ENCODE data around the gene RELCH.
A peak's percentile ranks its signal among the peaks of the same experiment; 100 is the strongest.

Gene RELCH

DNA sequence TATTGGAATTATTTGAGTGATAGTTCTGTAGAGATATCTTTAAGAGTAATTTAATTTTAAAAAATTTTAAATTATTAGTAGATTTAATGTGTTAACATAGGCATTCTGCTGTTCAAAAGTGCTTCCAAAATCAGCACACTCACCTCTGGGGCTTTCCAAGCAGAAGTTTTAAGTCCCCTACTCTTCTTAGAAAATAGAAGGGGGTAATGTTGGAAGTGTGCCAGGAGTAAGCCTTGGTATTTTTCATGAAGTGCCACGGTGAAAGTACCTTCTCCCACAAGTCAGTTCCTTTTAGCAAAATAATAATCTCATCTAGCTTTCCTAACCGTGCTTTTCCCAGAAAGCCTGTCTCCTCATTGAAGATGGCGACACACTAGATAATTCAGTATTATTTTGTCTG is 134.1 kb downstream of the RELCH start:
- DNase-seq (ENCODE audit: low spot score), result no peak

DNA sequence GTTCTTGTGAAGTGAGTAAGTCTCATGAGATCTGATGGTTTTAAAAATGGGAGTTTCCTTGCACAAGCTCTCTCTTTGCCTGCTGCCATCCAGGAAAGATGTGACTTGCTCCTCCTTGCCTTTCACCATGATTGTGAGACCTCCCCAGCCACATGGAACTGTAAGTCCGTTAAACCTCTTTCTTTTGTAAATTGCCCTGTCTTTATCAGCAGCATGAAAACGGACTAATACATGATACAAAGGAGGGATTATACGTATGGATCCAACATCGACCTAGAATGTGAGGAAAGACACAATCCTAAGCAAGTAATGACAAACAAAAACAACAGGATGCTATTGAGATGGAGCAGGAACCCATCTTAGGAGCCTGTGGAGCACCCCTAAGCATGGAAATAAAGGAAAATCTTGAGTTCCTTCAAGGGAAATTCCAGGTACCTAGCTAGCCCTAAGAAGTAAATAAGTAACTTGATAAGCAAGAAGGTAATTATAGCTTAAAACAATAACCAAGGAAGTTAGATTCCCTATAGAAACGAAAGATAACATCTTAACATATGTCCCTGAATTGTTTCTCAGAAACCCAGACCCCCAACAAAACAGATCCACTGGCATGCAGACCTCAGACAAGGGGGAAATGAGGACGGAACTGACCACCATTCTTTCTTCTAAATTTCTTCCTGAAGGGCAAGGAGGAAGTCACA is 136.6 kb downstream of the RELCH start:
- DNase-seq (ENCODE audit: low spot score), result no peak

DNA sequence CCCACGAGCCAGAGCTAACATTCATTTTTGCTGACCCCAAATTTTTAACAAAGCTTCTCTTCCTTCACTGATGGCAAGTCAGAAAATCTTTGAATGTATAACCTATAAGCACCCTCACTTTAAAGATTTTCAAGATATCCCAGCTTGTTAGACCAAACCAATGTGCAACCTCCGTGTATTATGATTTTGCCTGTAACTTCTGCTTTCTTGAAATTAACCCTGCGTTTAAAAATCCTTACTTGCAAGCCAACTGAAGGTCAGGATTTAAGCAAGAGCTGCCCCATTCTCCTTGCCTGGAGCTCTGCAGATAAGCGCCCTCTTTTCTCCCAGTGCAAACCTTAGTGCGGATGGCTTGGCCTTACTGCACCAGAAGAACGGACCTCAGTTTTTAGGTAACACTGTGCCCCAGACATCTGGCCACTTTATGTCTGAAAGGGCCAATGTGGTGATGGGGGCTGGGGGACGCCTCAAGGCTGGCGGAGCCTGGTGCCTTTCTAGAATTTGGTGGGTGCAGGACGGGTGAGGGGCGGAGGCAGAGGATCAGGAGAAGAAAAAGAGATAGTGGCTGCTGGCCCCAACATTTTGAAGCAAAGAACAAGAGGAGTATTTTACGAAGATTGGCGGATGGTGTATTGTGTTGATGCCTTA is 137.2 kb downstream of the RELCH start:
- DNase-seq (ENCODE audit: low spot score), result no peak

DNA sequence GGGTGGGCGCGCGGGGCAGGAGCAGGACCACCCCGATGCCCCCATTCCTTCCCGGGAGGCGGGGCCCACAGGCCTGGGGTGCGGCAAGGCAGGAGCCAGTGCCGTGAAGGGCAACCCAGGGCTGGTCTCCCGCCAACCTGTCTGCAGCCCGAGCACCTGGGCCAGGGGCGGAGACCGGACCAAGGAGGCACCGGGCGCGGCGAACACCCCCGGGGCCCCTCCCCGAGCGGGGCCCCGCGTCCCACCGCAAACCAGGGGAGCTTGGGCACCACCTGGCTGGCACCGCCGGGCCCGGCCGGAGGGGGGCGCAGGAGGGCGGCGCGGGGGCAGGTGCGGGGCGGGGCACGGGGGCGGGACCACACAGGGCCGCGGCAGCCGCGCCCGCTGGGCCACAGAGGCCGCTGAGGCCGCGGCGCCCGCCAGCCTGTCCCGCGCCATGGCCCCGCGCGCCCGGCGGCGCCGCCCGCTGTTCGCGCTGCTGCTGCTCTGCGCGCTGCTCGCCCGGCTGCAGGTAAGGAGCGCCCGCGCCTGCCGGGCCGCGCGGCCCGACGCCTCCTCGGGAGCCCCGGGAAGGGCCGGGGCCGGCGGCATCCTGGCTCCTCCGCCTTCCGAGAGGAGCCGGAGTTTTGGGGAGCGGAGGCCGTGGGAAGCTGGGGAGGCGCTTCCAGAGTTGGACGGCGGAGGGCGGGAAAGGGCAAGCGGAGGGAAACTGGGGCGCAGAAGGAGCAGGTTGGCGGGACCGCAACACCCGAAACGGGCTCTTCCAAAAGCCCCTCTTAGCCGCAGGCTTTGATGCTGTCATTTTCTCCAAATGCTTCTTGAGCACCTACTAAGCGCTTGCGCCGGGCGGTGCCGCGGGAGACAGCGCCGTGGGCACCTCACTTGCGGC is 138.1 kb downstream of the RELCH start, which contains the start of gene TNFRSF11A:
Gene TNFRSF11A, plus strand, starts transcription at position 394 of the 889 bp plus-strand sequence. Its CDS starts 43 bp downstream, at position 437.
- DNase-seq (ENCODE audit: low spot score), result peak; percentile 2

DNA sequence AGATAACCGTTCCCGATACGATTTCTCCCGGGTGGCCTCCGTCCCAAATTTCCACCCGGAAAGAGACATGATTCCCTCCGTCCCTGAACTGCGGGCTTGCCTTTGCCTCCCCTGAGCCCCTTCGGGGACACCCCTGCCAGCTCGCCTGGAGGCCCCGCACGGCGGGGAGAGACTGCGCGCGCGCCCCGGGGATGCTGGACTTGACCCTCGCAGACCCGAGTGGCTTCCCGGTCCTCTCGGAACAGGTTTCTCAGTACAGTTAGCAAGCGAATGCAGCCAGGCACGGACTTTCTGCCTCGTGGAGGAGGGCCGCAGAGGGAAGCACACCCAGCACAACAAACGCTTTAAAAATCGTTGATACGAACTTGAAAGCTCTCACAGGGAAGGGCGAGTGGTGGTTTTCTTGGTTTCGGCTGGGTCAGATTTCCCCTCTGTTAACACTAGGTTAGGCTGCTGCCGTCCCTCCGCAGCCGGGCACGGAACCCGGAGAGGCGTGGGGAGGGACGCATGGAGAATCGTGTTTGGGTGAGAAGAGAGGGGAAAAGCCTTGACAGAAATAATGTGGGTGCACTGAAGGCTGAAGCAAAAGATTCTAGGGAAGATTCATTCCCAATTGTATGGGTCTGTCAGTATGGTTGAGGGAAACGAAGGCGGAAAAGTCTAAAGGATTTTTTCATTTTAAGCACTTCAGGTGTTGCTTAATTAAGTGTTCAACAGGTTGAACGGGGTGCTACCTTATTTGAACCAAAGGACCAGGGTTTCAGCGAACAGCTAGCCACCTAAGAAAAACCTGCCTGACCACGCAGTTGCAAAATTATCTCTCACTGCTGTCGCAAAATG is 139.0 kb downstream of the RELCH start:
- DNase-seq (ENCODE audit: low spot score), result peak; percentile 2

DNA sequence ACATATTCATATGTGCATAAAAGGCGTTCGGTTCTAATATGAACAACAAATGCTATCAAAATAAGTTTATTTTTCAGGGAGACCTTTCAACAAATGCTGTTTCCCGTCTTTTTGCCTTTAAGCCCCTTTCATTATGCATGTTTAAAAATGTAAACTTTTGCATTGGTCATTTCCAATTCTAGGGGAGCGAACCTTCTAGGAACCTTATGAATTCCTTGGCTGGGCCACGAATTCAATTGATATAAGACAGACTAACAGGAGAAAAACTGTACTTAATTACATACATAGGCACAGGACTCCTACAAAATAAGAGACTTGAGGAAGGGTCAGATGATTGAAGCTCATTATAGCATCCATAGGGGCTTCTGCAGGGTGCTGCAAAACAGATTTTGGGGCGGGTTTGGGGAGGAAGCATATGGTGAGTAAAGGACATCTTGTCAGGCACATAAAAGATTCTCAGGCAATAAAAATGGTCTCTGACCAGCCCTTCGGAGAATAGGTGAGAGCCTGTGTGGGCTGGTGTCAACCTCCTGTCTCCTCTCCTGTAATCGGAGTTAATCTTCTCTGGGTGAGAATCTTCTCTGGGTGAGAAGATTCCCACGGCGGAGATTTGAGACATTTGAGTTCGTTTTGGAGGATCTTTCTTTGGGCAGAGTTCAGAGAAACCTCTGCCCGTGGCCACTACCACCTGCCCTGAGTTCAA is 139.7 kb downstream of the RELCH start:
- no peak for DNase-seq (ENCODE audit: low spot score)

DNA sequence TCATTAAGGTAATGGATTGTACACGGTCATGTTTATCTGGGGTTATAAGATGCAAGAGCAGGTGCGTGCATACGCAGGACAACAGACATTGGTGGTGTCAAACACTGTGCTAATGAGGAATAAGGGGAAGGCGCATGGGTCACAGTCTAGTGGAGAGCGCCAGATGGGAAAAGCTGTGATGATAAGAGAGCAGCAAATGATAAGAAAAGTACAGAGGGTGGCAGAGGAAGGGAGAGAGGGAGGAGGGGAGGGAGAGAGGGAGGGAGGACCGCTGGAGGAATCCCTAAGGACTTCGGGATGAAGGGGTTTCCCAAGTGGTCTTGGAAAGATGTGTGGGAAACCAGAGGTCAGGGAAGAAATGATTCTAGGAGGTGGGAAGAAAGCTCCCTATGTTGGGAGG is 140.9 kb downstream of the RELCH start:
- DNase-seq (ENCODE audit: low spot score), result no peak

DNA sequence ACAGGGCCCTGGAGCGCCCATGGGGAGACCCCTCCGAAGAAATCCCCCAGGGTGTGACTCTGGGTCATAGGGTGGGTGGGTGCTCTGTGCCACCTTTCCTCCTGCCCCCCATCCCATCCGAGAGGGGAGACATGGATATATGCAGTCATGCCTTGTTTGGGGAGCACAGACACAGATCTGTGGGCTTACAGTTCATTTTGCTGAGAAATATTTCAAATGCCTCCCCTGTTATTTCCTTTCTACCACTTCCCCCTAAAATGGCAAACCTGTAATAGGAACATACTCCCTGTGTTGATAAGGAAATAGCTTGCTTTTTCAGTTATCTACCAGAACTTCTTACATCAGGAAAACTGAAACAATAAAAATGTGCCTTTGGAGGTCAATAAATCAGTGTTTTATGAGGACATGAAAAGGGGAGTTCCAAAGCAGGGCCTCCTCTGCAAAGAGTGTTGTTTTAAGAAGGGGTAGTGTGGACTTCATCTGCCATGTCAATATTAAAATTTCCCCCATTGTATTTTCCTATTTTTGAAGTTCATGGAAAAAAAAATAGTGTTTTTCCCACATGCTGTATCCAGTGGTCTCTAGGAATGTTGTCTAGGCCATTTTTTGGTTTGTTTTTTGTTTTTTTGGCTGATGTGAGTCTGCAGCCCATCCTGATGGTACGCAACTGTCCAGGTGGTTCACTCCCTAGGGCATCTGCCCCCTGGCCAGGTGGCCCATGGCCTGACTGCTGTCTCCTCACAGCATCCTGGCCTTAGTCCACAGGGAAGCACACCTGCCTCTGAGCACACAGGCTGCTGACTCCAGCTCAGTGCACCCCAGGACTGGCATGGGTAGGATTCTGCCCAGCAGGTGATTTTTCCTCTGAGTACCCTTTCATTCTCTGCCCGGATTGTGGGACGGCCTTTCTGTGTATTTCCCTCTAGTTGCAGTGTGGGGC is 141.8 kb downstream of the RELCH start:
- DNase-seq (ENCODE audit: low spot score), result no peak

DNA sequence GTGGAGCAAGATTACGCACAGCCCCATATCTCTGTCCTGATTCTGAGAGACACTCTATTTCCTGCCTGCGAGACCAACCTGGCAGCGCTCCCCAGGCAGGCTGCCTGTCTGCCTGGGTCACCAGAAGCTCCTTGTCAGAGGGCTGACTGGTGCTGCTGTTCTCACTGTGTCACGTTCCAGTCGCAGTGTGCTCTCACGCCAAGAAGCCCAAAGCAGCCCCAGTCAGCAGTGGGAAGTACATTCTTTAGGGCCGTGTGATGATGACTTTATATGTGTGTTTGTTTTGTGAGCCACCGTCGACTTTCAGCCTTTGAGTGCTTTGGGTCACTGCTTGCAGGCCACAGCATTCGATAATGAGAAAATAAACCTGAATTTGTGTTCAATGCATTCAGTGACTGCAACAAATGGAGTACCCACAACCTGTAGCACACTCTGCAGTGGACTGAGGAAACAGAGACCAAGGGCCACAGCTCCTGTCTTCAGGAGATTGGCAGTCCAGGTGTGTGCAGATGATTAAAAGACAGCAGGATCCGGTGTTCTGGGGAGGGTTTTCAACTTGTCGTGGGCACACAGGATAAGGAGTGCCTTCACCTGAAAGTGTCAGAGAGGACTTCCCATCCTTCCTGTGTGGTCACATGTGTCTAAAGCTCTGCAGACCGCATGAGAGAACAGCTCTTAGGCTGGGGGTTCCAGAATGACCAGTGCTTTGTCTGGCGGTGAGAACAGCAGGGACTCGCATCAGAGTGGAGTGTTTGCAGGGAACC is 142.8 kb downstream of the RELCH start:
- DNase-seq (ENCODE audit: low spot score), result no peak

DNA sequence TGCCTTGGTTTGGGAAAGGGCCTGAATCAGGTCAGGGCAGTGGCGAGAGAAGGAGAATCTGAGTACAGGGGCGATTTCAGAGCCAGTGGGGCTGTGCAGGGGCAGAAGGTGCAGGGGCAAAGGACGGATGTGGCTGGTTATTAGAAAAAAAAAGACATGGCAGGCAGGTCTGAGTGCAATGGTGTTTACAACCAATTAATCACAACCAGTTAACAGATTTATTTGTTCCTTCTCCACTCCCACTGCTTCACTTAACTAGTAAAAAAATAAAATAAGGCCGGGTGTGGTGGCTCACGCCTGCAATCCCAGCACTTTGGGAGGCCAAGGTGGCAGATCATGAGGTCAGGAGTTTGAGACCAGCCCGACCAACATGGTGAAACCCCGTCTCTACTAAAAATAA is 143.6 kb downstream of the RELCH start:
- DNase-seq (ENCODE audit: low spot score), result no peak

DNA sequence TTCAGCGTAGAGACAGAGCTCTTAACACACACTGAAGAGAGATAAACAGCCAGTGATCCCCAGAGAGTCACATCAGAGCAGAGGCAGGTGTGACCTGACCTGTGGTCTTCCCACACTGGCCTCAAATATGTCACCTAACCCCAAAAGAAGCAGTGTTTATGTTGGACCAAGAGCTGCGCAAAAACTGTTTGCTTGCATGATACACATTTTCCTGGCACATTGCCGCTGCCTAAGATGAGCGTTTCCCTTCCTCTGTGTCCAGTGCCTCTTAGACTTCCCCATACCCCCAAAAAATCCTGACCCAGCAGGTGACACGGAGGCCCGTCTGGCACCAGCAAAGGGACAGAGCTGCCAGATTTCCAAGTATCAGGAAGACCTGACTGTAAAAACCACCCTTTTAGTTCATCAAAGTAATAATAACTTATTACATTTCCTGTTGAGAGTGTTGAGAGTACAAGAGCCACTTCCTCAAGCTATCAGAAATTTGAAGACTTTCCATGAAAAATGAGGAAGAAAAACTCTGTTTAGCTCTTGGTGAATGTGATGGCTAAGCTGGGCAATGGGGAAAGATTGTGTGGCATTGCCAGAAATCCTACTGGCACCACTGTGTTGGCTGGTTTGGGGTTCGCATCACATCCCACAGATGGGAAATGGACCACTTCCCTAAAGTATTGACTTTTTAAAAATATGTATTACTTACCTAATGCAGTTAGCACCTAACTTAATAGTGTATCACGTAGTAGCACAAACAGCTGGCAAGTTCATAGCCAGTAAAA is 144.7 kb downstream of the RELCH start:
- peak; percentile 65 for DNase-seq (ENCODE audit: low spot score)

DNA sequence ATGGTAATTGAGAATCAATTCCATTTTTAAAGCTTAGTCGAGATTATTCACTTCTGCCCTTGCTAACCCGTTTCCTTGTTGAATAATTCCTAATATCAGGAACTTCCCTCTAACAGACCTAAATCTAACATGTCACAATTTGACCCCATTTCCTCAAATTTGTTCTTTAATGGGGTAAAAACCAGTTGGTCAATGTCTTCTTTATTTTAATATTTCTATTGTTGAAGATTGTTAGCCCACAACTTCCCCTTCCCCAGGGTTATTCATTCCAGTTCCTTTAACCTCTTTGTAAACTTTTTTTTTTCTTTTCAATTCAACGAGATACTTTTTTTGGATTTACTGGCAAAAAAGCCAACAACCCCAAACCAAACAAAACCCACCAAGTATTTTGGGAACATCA is 145.4 kb downstream of the RELCH start:
- no peak for DNase-seq (ENCODE audit: low spot score)

DNA sequence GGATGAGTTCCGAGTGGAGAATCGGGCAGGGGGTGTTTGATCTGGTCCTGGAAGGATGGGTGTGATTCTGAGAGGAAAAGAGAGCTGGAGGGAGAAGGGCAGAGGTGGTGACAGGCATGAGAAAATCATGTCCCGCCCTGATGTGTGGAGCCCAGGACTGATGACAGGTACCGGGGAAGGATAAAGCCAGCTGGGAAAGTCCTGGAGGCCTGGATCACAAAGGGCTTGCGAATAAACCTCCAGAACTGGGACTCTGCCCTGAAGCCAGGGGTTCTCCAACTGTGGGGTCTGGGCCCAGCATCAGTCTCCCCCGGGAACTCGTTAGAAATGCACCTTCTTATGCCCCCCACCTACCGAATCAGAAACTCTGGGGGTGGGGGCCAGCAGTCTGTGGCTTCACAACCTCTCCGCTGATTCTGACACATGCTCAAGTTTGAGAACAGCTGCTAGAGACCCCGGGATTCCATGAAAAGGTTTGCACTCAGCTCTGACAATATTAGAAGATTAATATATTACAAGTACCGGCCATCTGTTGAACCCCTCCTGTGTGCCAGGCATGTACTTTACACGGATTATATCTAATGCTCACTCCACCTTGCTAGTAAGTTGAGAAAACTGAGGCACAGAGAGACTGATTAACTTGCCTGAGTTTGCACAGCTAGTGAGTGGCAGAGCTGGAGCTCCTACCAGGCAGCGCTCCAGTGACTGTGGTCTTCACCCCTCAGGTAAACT is 146.1 kb downstream of the RELCH start:
- no peak for DNase-seq (ENCODE audit: low spot score)

DNA sequence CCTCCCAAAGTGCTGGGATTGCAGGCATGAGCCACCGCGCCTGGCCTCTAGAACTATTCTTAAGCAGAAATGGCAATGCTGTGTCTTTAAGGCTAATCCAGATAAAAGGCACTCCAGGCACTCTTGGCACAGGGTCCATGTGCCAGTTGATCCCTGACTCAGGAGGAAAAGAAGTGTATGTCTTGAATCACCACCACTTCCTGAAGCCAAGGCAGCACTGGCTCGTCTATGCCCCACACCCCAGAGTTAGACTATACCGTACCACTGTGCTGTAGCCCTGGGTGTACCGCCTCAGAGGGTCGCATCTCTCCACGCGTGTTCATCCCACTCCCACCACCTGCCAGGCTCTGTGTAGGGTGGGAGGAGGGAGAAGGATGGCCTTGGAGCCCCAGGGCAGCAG is 147.1 kb downstream of the RELCH start:
- DNase-seq (ENCODE audit: low spot score), result no peak

DNA sequence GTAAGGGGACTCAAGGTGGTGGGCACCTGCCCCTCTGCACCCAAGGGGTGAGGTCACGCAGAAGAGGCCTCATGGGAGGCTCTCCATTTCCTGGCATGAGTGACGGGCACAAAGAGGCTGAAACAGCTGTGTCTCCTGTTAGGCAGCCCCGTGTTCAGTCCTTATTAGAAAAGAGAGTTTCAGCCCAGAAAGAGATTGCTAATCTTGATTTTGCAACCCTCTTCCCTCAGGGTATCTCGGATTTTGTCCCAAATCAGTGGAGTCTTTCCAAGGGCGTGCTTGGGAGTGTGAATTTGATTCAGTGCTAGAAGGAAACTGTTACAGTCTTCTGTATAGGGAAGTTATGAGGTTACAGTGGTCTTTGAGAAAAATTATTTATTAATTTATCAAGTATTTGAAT is 148.4 kb downstream of the RELCH start:
- no peak for DNase-seq (ENCODE audit: low spot score)

DNA sequence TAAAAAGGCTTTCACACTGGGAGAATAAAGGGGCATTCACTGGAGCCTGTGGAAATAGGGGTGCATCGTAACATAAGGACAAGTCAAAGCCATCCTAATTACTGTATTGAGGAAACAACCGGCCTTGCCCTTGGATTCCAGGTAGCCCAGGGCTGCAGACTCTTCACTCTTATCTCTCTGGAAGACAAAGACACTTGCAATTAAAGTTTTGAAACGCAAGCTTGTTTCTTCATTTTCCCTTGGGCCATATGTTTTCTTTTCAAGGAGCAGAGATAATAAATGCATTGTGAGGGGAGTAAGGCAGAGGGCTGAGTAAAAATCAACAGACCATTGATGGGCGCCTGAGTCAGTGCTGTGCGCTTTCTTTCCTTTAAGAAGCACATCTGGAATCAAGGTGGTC is 149.6 kb downstream of the RELCH start:
- DNase-seq (ENCODE audit: low spot score), result no peak

DNA sequence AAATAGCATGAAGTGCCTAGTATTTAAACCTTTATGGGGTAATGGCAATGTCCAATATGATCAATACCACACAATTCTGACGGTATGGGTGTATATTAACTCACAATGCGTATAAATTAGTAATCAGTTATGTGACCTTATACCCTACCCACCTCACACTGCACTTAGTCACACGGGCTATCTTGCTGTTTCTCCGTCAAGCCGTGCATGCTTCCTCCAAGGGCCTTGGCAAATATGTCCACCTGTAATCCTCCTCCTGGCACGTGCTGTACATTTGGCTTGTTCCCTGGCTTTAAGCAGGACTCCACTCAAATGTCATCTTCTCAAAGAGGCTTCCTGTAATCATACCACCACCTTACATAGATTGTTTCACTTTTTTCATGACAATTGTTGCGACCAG is 150.3 kb downstream of the RELCH start:
- DNase-seq (ENCODE audit: low spot score), result no peak

Measured in SW480 (cell line).